Large intestine (tissue), 3 donors: Measurements from ENCODE around the gene ZCCHC14. TPM values are rescaled to one million over a fixed set of nuclear protein-coding genes. Genes with fewer than 3 reads are reported as not detected.
"Not testable (repeated sequence)": the region's sequence is repeated elsewhere in the genome, so short reads cannot be mapped to it uniquely, and the experiment has no call there.

ENCODE experiments used
- DNase-seq, 2 donors: peaks; one replicate each; pipeline versions ENCODE4 v3.0.0 to v3.0.0-alpha.2; 2013
- H3K27ac ChIP-seq: one replicate; pipeline ENCODE4 v1.5.1; 2013; ENCODE audit warnings: low read length
- H3K27me3 ChIP-seq: 2 replicates; pipeline ENCODE4 v1.6.1; 2013; ENCODE audit warnings: low read length; ENCODE audit not compliant: control insufficient read depth, insufficient read depth
- H3K36me3 ChIP-seq: 2 replicates; pipeline ENCODE4 v1.6.1; 2013; ENCODE audit warnings: low read length; ENCODE audit not compliant: control insufficient read depth, insufficient read depth
- H3K4me1 ChIP-seq: one replicate; pipeline ENCODE4 v1.6.1; 2013; ENCODE audit warnings: low read length; ENCODE audit not compliant: control insufficient read depth, insufficient read depth
- H3K4me3 ChIP-seq: one replicate; pipeline ENCODE4 v1.5.1; 2013; ENCODE audit warnings: low read length
- H3K9me3 ChIP-seq: one replicate; pipeline ENCODE4 v1.6.1; 2013; ENCODE audit warnings: mild to moderate bottlenecking, low read depth, low read length, moderate library complexity; ENCODE audit not compliant: control insufficient read depth
- WGBS: methylation state at CpG from one replicate; pipeline ENCODE4 v1.1.5; 2013; ENCODE audit warnings: low lambda C conversion rate; ENCODE audit not compliant: insufficient coverage; 5-methylcytosine and 5-hydroxymethylcytosine counted together
- polyA plus RNA-seq: library from polyadenylated mRNA; unstranded; fragments of 120-200 nt; gene quantifications from one replicate; pipeline ENCODE4 v1.2.1, GENCODE V29; 2013

The ZCCHC14 gene
- polyA plus RNA-seq, 1 donor: 40.9 TPM

- whole genome bisulfite sequencing: 80% methylated on average over 1 of the region's 30 CpGs
- H3K9me3 ChIP-seq, DNase-seq, H3K4me1 ChIP-seq, H3K4me3 ChIP-seq, H3K27ac ChIP-seq, H3K27me3 ChIP-seq: not testable (repeated sequence)
- H3K36me3 ChIP-seq: peaks cover 21% of the 10 kb centered on the region
Measured at GRCh38 chr16:87477209-87477981, 15.4 kb downstream of the ZCCHC14 start.

GRCh38 chr16:87474566-87474996 is 18.2 kb downstream of the ZCCHC14 start:
- H3K4me1 ChIP-seq: peaks cover 27% of the 10 kb centered on the region
- DNase-seq: no peak
- H3K9me3 ChIP-seq: no peaks in the 10 kb centered on the region
- WGBS: no CpG with 5 or more reads among the region's 7 CpGs
- peaks cover 15% of the 10 kb centered on the region for H3K36me3 ChIP-seq
- no peak overlapping the region for H3K4me3 ChIP-seq
- H3K27me3 ChIP-seq: no peaks in the 10 kb centered on the region
- no peak overlapping the region for H3K27ac ChIP-seq

- H3K27ac ChIP-seq: no peak overlapping the region
- H3K4me3 ChIP-seq: no peak overlapping the region
- DNase-seq: no peak
- WGBS: no CpG with 5 or more reads among the region's 4 CpGs
- no peaks in the 10 kb centered on the region for H3K27me3 ChIP-seq
- H3K4me1 ChIP-seq: peaks cover 27% of the 10 kb centered on the region
- H3K9me3 ChIP-seq: no peaks in the 10 kb centered on the region
- peaks cover 18% of the 10 kb centered on the region for H3K36me3 ChIP-seq
Measured at GRCh38 chr16:87474017-87474416, 18.8 kb downstream of the ZCCHC14 start.

GRCh38 chr16:87472935-87473334 is 19.9 kb downstream of the ZCCHC14 start:
- no peak for DNase-seq
- Histone ChIP-seq H3K9me3 (no peaks in the 10 kb centered on the region), H3K4me3 (no peak overlapping the region), H3K4me1 (peaks cover 27% of the 10 kb centered on the region), H3K36me3 (peaks cover 22% of the 10 kb centered on the region), H3K27ac (no peak overlapping the region), H3K27me3 (no peaks in the 10 kb centered on the region)
- WGBS: no CpG with 5 or more reads among the region's 6 CpGs

- H3K4me3 ChIP-seq: no peak overlapping the region
- peaks cover 27% of the 10 kb centered on the region for H3K4me1 ChIP-seq
- H3K27me3 ChIP-seq: no peaks in the 10 kb centered on the region
- peaks cover 22% of the 10 kb centered on the region for H3K36me3 ChIP-seq
- no CpG with 5 or more reads among the region's 22 CpGs for WGBS
- DNase-seq: no peak
- no peaks in the 10 kb centered on the region for H3K9me3 ChIP-seq
- H3K27ac ChIP-seq: peak overlapping the region; percentile 93
Measured at GRCh38 chr16:87472142-87472778, 20.6 kb downstream of the ZCCHC14 start.

DNA sequence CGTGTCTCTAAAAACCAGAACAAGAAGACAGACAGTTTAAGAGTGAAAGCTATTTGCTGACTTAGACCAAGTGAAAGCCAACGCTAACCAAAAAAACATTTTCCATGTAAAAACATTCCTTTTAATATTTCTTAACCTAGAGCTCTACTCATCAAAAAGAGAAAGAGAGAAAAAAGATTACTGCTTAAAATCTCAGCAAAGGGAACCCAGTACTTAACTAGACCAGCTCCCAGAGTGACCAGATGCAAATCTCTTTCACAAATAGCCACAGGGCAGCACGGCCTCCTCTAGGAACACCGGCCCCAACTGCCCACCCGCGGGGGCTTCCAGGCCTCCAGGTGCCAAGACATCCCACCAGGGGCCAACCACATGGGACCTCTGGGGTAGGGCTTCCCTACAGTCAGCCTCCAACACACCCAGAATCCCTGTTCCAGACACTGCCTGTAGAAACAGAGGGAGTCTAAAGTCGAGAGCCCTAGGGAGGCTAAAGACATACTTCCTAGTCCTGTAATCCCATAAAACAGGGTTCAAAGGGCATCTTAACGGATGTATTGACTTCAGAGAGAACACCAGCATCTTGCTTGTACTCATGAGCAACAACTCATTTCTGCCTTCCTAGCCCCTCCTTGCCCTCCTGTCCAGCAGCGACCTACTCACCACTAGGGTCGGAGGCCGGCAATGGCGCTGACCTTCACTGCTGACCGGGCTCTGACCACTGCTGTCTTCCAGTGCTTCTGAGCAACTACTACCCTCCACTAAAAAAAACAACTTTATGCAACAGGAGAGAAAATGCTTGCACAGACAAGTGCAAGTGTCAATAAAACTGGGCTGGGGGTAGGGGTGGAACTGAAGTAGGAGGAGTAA is 21.3 kb downstream of the ZCCHC14 start:
- H3K27ac ChIP-seq: peak overlapping the region; percentile 93
- no peak overlapping the region for H3K4me3 ChIP-seq
- peaks cover 30% of the 10 kb centered on the region for H3K4me1 ChIP-seq
- peak; percentile 86 to 95 for DNase-seq
- peaks cover 22% of the 10 kb centered on the region for H3K36me3 ChIP-seq
- no peaks in the 10 kb centered on the region for H3K27me3 ChIP-seq
- H3K9me3 ChIP-seq: no peaks in the 10 kb centered on the region
- WGBS: 66% methylated on average over 2 of the region's 13 CpGs

GRCh38 chr16:87470332-87470731 is 22.5 kb downstream of the ZCCHC14 start:
- no peak for DNase-seq
- Histone ChIP-seq H3K4me3 (no peak overlapping the region), H3K4me1 (peaks cover 41% of the 10 kb centered on the region), H3K27ac (peak overlapping the region; percentile 20), H3K27me3 (no peaks in the 10 kb centered on the region), H3K9me3 (no peaks in the 10 kb centered on the region), H3K36me3 (peaks cover 22% of the 10 kb centered on the region)
- no CpG with 5 or more reads among the region's 3 CpGs for WGBS

- Histone ChIP-seq H3K27ac (peak overlapping the region; percentile 15), H3K9me3 (no peaks in the 10 kb centered on the region), H3K4me1 (peaks cover 45% of the 10 kb centered on the region), H3K27me3 (no peaks in the 10 kb centered on the region), H3K36me3 (peaks cover 16% of the 10 kb centered on the region), H3K4me3 (no peak overlapping the region)
- DNase-seq: no peak
- no CpG with 5 or more reads among the region's 11 CpGs for WGBS
Measured at GRCh38 chr16:87469169-87469568, 23.7 kb downstream of the ZCCHC14 start.

DNA sequence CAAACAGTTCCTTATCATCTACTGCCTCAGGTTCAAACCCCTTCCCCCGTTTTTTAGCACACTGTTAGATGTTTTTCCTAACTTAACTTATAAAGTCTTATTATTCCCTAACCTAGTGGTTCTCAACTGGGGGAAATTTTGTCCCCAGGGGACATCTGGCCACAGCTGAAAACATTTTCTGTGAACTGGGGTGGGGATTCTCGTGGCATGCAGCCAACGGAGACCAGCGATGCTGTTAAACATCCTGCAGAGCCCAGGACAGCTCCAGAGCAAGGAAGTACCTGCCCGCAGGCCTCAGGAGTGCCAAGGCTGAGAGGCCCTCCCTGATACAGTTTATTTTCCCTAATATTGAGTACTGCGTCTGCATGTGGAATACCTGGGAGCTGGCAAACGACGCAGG is 24.3 kb downstream of the ZCCHC14 start:
- Histone ChIP-seq H3K4me1 (peaks cover 52% of the 10 kb centered on the region), H3K4me3 (no peak overlapping the region), H3K27me3 (no peaks in the 10 kb centered on the region), H3K36me3 (peaks cover 13% of the 10 kb centered on the region), H3K9me3 (no peaks in the 10 kb centered on the region), H3K27ac (no peak overlapping the region)
- DNase-seq: no peak
- WGBS: 88% methylated on average over 1 of the region's 8 CpGs

GRCh38 chr16:87466975-87467501 is 25.8 kb downstream of the ZCCHC14 start:
- H3K4me3 ChIP-seq: no peak overlapping the region
- peaks cover 48% of the 10 kb centered on the region for H3K4me1 ChIP-seq
- no peaks in the 10 kb centered on the region for H3K27me3 ChIP-seq
- no CpG with 5 or more reads among the region's 8 CpGs for WGBS
- H3K9me3 ChIP-seq: no peaks in the 10 kb centered on the region
- DNase-seq: no peak
- H3K36me3 ChIP-seq: peaks cover 14% of the 10 kb centered on the region
- H3K27ac ChIP-seq: no peak overlapping the region
